Measurements from ENCODE around the gene EEPD1. TPM values are rescaled to one million over a fixed set of nuclear protein-coding genes. Genes with fewer than 3 reads are reported as not detected.

EEPD1 gene
- total RNA-seq, 1 donor from 2014 or later, result 19.3 TPM

GRCh38 chr7:36185092-36185491, 32.0 kb downstream of the EEPD1 start:
- ATAC-seq, result no peak
- DNase-seq (ENCODE audit: low spot score), result no peak
- intact Hi-C loops (cut with DNase I), result no loop called here

- intact Hi-C loops (cut with DNase I), result no loop called here
- no peak for ATAC-seq
- no peak for DNase-seq (ENCODE audit: low spot score)
These were observed 32.7 kb downstream of the EEPD1 start for GRCh38 chr7:36185756-36186155.

GRCh38 chr7:36186359-36187121, 33.5 kb downstream of the EEPD1 start:
- DNase-seq (ENCODE audit: low spot score), result no peak
- intact Hi-C loops (cut with DNase I), result no loop called here
- ATAC-seq, result no peak

DNA sequence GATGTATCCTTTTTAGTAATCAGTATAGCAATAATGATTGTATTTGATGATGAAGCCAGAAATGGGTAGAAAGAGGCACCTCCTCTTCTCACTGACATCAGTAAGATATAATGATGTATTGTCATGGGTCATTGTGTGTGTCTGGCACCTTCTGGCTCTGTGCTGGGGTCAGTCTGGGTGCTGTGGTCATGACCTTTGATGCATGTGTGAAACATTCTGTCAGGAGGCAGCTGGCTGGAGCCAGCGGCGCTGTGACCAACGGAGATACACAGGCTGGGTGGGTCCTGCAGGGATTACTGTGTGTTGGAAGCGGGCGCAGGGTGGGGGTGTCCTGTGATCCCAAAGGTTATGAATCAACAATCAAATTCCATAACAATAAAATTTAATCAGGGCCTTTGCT, 35.2 kb downstream of the EEPD1 start:
- intact Hi-C loops (cut with DNase I), result no loop called here
- no peak for DNase-seq (ENCODE audit: low spot score)
- ATAC-seq, result no peak

DNA sequence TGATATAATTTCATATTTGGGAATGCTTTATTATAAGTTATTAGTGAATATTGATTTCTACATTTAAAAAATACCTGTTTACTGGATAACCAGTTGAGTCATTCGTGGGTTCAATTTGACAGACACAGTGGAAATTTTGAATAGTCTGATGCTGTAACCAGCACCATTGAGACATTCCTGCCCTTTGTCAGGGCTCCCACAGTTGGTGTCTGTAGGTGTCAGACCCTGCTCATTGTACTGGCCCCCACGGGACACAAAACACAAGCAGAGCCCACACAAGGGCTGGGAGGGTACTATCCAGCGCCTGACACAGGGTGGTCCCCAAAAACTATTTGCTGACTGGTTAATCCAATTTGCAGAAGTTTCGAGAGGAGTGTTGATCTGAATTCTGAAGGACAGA, 35.9 kb downstream of the EEPD1 start:
- intact Hi-C loops (cut with DNase I), result no loop called here

DNA sequence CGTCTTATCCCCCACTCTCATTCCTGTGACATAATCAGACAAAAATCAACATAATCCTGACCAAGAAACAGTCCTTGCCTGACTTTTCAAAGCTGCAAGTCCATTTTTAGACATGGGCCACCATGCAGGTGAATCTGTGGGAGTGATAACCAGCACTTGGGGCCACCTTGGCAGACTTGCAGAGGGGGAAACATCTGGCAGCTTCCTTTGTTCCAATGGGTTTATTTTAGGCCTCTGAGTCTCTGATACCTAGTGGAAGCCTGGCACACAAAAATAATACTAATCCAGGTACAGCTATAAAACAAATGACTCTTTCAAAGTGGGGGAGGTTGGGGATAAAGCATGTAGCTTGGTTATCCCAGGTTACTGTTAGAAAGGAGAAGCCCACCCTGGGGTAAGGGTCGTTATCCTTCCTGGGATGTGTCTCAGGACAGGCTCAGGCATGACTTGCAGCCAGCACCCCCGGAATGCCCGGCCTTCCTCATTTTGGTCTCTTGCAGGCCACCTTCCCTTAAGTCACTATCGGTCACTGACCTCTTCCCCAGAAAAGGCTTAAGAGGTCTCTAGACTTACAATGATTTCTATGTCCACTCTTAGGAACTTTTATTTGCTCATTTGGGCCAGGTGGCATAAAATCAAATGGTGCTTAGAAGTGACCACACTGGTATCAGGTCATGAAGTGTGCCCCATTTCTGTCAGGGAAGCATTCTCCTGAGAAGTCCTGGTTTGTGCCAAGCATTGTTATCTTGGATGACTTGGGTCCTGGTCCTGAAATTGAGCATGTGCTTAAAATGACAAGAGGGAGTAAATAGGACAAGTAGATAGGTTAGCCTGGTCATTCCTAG, 37.6 kb downstream of the EEPD1 start:
- DNase-seq (ENCODE audit: low spot score), result no peak
- intact Hi-C loops (cut with DNase I), result no loop called here
- peak; percentile 49 for ATAC-seq

More for the DNA sequence above, 35.9 kb downstream of the EEPD1 start:
- no peak for DNase-seq (ENCODE audit: low spot score)
- ATAC-seq, result no peak

DNA sequence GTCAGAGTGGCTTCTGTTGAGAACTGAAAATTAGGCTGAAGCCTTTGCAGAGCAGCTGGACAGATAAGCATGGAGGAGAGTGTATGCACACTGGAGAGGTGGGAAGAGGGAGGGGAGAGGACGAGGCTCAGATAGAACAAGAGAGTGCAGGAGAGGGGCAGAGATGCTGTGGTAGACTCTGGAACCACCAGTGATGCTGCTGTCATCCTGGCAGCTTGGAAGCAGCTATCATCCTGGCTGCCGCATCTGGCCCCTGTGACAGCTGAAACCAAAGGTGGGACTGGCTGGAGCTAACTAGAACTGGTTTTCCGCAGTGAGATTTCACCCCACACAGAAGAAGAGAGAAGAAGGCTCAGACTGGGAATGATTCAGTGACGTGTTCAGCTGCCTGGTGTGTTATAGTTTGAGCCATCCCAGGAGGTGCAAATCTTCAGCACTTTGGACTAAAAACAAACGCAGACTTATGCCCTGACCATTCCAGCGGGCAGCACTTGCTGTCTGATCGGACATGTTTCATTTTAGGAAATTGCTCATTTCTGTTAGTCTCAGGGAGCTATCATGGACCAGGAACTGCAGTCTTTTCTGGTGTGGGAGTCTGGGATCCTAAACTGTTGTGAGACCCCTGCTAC, 38.4 kb downstream of the EEPD1 start:
- intact Hi-C loops (cut with DNase I), result no loop called here
- no peak for DNase-seq (ENCODE audit: low spot score)
- ATAC-seq, result peak; percentile 24

DNA sequence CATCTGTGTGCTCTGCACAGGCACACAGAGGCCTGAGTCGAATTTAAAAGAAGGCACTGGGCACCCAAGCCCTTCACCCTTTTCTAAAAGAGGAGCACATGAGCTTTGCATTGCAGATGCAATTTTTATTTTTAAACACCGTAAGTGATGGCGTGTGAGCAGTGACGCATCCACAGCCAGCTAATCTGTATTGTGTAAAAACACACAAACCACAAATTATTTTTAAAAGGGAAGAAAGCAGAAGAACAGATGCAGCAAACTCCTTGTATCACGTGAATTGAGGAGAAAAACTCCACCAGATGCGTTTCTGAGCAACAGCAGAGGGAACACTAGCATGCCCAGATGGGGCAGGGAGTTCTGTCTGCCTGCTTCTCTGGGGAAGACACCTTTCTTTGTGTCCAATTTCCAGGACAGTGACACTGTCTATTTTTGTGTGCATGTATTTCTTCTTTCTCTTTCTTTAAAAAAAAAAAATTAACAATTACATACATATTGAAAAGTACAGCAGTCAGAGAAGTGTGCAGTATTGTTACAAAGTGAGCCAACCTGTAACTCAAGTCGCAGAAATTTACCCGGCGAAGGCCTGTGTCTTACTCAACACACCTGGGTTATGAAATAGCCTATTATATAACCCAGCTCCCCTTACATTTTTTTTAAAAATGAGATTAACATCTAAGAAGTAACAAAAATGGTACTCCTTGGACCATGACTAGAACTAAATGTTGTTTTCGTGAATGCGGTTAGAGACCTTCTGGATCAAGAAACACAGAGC, 39.2 kb downstream of the EEPD1 start:
- ATAC-seq (peak; percentile 77), DNase-seq (ENCODE audit: low spot score) (no peak)
- intact Hi-C loops (cut with DNase I), result no loop called here

- no peak for ATAC-seq
These were observed 39.8 kb downstream of the EEPD1 start for GRCh38 chr7:36192877-36193276.

DNA sequence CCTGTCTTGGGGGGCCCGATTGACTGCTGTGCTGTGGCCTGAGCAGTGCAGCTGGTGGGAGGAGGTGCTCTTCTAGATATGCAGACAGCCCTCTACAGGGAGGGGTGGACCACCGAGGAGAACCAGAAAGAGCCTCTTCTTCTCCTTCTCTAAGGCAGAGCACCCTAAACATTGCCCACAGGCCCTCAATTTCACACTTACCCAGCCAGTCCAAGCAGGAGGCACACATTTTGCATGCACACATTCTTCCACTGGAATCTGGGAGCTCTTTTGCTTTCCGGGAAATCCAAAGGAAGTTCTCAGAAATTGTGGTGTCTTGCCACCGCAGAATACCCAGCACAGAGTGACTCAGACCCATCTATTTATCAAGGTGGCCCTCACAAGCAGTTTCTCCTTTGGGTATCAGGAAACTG, 45.8 kb downstream of the EEPD1 start:
- ATAC-seq (no peak), DNase-seq (ENCODE audit: low spot score) (no peak)
- intact Hi-C loops (cut with DNase I), result no loop called here

More at GRCh38 chr7:36192877-36193276, 39.8 kb downstream of the EEPD1 start:
- intact Hi-C loops (cut with DNase I), result no loop called here
- no peak for DNase-seq (ENCODE audit: low spot score)

- intact Hi-C loops (cut with DNase I), result no loop called here
- DNase-seq (ENCODE audit: low spot score) (no peak), ATAC-seq (no peak)
These were observed 46.3 kb downstream of the EEPD1 start for GRCh38 chr7:36199329-36199728.

GRCh38 chr7:36201122-36201723, 48.2 kb downstream of the EEPD1 start:
- ATAC-seq (no peak), DNase-seq (ENCODE audit: low spot score) (no peak)
- intact Hi-C loops (cut with DNase I), result no loop called here

DNA sequence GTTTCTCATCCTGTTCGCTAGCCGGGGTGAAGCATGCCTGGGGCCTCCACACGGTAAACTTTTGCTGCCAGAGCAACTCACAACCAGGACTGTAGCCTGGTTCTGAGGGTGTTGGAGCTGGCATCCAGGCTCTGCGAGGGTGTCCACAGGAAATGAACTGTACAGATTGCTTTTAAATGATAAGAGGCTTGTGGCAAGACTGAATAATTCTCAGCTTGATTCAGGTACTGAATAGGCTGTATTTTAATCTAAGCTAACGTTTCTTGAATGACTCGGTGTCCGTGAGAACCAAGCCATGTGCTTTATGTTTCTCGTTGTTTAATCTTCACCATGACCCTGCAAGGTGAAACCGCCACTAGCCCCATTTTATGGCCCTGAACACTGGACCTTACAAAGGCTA, 49.3 kb downstream of the EEPD1 start:
- intact Hi-C loops (cut with DNase I), result no loop called here
- DNase-seq (ENCODE audit: low spot score), result no peak
- no peak for ATAC-seq

- intact Hi-C loops (cut with DNase I), result no loop called here
- no peak for DNase-seq (ENCODE audit: low spot score)
- ATAC-seq, result no peak
These were observed 50.2 kb downstream of the EEPD1 start for GRCh38 chr7:36203071-36203790.

DNA sequence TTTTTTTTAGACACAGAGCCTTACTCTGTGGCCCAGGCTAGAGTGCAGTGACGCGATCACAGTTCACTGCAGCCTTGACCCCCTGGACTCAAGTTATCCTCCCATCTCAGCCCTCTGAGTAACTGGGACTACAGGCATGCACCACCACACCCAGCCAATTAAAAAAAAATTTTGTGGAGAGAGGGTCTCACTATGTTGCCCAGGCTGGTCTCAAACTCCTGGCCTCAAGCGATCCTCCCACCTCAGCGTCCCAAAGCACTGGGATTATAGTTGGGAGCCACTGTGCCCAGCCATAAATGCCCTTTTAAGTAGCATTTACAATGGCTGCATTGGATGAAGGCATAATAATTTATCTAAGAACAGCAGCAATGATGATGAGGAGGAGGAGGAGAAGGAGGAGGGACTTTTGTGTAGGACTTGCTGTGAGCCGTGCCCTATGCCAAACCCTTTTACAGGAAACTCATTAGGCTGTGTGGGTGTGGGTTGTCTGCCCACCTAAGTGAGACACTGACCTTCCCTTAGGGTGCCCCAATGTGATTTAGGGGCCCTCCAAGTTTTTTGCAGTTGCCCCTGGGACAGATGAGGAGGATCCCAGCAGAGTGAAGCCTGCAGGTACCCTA, 51.1 kb downstream of the EEPD1 start:
- DNase-seq (ENCODE audit: low spot score), result no peak
- ATAC-seq, result no peak
- intact Hi-C loops (cut with DNase I), result no loop called here

GRCh38 chr7:36204929-36205635, 52.0 kb downstream of the EEPD1 start:
- no peak for DNase-seq (ENCODE audit: low spot score)
- intact Hi-C loops (cut with DNase I), result no loop called here
- no peak for ATAC-seq

GRCh38 chr7:36205803-36206202, 52.7 kb downstream of the EEPD1 start:
- intact Hi-C loops (cut with DNase I), result no loop called here

More at GRCh38 chr7:36205803-36206202, 52.7 kb downstream of the EEPD1 start:
- DNase-seq (ENCODE audit: low spot score) (no peak), ATAC-seq (no peak)

Data from sciatic nerve (tissue), 2 donors.